HG02798 (cell line): ENCODE data around the gene EPHB1.

Experiments
- ATAC-seq: cut with Tn5 transposase; IDR thresholded peaks from one replicate; pipeline ENCODE4 v1.9.1; 2021; ENCODE audit warnings: mild to moderate bottlenecking; ENCODE audit not compliant: unreplicated experiment, poor library complexity

The EPHB1 gene

DNA sequence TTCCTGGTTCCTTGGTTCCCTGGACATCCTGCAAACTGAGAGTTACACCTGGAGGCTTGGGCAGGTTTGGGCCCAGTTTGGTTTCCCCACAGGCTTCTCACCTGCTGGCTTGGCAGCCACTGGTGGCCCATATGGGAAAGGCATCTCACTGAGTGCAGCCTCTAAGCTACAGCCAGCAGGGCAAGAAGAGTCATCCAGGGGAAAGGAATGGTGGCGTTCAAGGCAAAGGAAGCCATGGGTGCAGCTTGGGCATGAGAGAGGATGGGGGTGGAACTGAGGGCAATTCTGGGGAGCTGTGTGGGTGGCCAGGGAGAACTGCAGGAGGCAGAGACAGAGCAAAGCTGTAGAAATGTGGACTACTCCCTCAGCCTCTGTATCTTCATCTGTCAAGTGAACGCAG lies 106.4 kb downstream of the EPHB1 start:
- ATAC-seq = no peak

DNA sequence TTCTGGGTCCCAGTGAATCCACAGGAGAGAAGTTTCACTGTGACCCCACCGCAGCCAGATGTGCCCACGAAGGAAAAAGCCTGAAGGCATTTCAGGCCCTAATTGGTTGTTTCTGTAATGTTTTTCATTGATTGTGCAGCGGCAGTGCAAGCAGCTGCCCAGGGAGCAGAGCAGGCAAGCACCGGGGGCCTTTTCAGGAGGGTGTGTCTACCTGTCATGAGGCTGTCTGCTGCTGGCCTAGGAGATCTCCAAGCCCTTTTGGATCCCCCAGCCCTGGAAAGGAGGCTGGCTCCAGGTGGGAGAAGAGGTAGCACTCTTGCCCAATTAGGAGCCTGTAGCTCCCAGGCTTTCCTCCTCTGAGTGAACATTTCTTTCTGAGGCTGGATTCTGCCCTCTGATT lies 108.8 kb downstream of the EPHB1 start:
- ATAC-seq = peak; percentile 37

DNA sequence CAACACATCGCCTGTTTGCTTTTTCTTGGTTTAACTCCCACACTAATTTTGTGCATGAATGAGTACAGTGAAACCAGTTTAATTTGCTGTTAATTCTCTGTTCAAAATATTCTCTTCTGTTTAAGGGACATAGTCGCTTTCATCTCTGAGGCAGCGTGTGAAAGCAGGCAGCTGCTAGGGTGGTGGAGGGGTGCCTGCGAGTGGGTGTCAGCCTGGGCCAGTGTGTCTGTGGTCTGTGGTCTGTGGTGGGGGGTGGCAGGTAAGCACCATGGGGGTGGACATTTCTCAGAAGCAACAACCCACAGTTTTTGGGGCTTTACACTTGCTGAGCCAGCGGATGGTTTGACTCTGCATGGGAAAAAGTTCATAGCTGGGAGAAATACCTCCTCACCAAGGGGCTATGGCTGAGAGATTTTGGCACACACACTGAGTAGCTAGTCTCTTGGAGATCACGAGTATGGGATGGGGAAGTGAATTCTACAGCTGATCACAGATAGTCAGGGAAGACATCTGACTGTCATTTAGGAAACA lies 109.2 kb downstream of the EPHB1 start:
- peak; percentile 97 for ATAC-seq

- ATAC-seq = peak; percentile 9
Measured at GRCh38 chr3:134904776-134905646, 110.0 kb downstream of the EPHB1 start.

GRCh38 chr3:134905647-134905935 lies 110.5 kb downstream of the EPHB1 start:
- no peak for ATAC-seq

DNA sequence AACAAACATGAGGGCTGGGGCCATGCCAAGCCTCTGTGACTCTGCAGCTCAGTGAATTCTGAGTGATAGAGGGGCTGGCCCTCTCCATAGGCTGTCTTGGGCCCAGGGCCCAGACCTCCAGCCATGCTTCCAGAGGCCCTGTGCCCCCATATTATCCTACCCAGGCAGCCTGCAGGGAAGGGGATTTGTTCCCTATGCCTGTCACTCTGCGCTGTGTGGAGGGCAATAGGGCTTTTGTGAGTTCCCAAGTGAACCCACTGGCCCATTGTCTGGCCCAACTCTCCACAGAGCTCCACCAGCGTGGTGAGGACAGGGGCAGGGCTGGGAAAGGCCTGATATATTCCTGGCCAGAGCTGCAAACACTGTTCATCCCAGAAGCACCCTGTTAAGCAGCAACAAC lies 113.2 kb downstream of the EPHB1 start:
- no peak for ATAC-seq

DNA sequence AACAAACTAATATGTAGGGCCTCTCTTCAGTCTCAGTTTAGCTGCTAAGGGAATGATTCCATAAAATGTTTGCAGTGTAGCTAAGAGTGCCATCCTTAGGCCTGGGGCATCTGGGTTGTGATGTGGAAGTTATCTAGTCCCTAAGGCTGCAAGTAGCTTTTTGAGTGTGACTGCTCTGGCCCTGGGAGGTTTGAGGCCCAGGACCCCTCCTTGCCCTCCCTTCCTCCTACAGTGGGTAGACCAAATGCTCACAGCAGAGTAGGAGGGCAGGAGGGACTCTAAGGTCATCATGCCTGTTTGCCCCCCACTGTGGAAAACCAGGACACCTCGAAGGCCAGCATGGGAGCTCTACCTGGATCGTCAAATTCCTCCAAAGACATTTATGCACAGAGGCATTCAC lies 115.0 kb downstream of the EPHB1 start:
- no peak for ATAC-seq

DNA sequence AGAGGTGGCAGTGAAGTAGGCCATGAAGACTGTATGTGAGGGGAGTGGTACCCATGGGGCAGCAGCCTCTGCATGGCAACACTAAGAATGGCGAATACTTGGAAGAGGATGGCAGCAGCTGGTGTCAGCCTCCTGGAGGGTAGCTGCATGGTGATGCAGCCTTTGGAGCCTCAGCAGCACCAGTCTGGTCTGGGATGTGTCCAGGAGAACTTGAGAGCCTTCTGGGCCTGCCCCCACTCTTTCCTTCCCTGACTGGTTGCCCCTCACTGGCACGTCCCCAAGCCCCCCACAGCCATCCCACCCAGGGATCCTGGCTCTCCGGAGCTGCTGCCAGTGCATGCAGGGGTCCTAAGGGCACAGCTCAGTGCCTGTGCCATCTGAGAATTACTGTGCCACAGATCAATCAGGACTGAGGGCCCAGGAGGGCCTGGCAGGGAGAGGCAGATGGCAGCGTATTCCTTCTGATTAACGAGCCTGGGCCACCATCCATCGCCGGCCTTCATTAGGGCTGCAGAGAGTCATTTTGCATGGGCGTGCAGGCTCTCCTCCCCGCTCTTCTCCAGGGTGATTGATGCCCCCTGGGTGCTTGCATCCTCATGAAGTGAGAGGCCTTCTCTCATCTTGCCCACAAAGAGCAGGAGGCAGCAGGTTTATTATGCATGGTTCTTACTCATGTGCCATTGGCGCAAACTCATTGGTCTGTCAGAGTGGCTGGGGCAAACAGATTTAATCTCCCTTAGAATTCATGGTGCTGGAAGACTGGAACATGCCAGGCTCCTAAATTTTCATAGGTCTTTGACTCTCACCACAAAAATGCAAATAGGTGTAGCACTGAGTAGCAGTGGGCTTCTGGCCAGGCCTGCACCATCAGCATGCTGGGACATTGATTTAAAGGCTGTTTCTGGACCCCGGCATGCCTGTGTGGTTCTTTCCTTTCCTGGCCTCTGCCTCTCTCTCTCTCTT lies 116.8 kb downstream of the EPHB1 start:
- ATAC-seq = no peak

DNA sequence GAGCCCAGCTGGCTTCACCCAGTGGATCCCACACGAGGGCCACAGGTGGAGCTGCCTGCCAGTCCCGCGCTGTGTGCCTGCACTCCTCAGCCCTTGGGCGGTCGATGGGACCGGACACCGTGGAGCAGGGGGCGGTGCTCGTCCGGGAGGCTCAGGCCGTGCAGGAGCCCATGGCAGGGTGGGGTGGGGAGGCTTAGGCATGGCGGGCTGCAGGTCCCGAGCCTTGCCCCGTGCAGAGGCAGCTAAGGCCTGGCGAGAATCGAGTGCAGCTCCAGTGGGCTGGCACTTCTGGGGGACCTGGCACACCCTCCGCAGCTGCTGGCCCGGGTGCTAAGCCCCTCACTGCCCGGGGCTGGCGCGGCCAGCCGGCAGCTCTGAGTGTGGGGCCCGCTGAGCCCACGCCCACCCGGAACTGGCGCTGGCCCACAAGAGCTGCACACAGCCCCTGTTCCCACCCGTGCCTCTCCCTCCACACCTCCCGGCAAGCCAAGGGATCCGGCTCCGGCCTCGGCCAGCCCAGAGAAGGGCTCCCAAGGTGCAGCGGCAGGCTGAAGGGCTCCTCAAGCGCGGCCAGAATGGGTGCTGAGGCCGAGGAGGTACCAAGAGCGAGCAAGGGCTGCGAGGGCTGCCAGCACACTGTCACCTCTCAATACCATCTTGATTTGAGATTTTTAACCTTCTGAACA lies 121.4 kb downstream of the EPHB1 start:
- ATAC-seq = no peak

DNA sequence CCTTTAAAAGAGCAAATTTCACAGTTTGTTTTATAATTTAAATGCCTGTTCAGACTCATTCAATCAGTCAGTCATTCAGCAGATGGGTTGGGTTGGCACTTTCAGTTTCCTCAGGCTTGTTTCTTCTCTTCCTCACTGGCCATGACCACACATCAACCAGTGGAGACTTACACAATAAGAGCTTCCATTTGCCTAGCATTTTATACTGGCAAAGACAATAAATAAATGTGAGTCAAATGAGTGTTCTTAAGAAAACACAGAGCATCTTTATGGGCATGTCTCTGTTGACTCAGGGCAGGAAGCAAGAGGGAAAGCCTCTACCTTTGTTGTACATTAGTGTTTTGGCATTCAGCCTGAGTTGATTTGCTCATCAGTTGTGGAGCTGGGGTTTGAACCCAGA lies 122.6 kb downstream of the EPHB1 start:
- ATAC-seq = no peak

- ATAC-seq = peak; percentile 91
Measured at GRCh38 chr3:134918441-134918840, 123.4 kb downstream of the EPHB1 start.

- ATAC-seq = no peak
Measured at GRCh38 chr3:134922101-134922500, 127.0 kb downstream of the EPHB1 start.

DNA sequence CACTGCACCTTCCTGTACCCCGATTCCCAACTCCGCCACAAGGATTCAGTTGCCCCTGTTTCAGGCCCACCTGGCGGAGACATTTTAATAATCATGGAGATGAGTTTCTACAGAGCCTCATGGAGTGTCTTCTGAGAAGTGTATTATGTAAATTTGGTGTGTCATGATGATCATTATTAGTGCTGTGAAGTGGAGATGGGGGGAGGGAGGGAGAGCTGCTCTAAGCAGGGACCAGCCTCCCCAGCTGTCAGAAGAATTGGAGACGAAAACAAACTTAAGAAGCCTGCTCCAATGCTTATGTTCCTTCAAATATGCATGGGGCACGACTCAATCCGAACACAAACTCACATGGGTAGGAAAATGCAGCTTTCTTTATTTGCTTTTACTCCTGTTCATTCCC lies 127.8 kb downstream of the EPHB1 start:
- no peak for ATAC-seq

DNA sequence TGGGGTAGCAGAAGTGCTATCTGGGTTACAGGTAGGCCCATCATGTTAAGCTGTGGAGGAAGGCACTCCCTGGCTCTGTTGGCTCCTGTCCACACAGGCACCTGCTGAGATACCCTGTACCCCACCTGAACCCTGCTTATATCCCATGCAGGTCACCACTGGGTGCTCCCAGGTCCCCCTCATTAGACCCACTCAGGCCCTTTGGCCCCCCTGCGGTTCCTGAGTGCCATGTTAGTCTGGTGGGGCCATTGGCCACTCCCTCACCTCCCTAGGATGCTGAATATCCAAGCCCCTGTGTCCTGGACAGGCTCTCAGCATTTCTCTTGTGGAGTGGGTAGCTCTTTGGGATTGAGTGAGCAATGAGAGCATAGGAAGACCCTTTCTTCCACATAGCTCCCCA lies 128.2 kb downstream of the EPHB1 start:
- ATAC-seq = no peak

- ATAC-seq = no peak
Measured at GRCh38 chr3:134927599-134927998, 132.5 kb downstream of the EPHB1 start.

- ATAC-seq = no peak
Measured at GRCh38 chr3:134928392-134928791, 133.3 kb downstream of the EPHB1 start.

GRCh38 chr3:134928819-134929218 lies 133.8 kb downstream of the EPHB1 start:
- ATAC-seq = no peak

DNA sequence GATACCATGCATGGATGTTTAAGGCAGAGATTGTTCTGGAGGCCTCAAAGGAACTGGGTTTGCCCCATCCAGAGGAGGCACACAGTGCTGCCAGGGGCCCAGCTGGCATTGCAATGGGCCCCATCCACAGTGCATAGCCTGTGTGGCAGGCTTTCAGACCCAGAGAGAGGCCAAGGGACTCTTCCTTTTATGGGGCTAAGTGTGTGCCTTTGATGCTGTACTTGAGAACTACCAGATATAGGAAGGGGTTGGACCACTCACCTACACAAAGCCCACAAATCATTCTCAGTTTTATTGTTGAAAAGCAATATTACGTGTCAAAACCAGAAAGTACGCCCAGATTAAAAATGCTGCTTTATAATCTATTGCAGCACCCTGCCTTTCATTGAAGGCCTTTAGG lies 134.9 kb downstream of the EPHB1 start:
- peak; percentile 54 for ATAC-seq

DNA sequence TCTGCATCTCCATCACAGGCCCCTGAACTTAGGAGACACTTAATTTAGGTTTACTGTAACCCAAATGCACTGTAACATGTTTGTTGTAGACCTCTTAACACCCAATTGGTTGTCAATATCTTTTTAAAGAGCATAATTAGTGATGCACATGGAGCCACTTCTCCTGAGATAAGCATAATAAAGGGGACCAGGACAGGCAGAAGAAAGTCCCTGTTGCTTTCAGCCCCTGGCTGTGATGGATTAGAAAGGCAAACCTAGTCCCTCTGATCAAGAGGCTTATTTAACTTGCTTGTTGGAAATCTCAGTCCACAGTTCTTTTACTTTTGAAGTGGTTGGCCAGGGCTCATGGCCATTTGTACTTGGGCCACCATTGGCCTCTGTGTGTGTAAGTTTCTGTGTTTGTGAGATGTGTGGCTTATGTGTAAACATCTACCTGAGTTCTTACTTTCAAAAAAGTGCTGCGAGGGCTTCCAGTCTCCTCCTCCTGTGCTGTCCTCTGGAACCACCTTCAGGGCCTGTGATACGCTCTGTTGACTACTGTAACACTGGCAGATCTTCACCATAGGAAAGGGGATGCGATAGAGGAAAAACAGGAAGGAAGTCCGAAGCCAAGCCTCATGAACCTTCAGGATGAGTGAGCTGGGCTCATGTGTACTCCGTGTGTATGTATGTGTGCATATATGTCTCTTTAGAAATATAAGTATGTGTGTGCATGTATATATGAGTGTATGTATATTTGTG lies 136.2 kb downstream of the EPHB1 start:
- ATAC-seq = no peak

DNA sequence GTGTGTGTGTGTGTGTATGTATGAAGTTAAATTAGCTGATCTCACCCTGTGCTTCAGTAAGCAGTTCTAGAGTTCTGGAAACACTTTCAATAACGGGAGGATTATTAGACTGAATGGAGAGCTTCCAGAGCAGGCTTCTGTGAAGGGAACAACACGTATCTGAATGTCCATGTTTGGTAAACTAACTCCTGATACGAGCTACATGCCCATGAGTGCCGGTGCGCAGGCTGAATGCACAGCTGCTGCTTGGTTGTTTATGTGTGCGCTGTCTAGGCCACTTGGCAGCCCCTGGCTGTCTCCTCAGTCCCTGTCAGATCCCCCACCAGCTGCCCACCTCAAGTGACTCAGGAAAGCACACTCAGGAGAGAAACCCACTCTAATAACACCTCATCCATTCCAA lies 137.0 kb downstream of the EPHB1 start:
- no peak for ATAC-seq
